Psoas muscle (tissue), 7 donors: Measurements from ENCODE around the gene NUTM2D. TPM values are rescaled to one million over a fixed set of nuclear protein-coding genes. Genes with fewer than 3 reads are reported as not detected.

Source experiments
- polyA plus RNA-seq, 3 donors: library from polyadenylated mRNA; stranded (reverse); fragments of 200-250 nt; gene quantifications; one replicate each; pipeline ENCODE4 v1.2.3, GENCODE V29; 2013
- total RNA-seq, 4 donors: library from RNA; stranded (reverse); fragmentation: NEBNext Ultra II Directional in 2 of 4; extraction: Animal tissue kit (Norgen Biotek cat#: 25700) in 2 of 4; gene quantifications; one replicate each; pipeline versions ENCODE4 v1.2.1 to v1.2.4, GENCODE V29; 2021 to 2023
- donor health status: healthy with polysubstance abuse.
- donor health status: DM: no; HTN: no; CAD: no; lungs with moderate emphysema.
- donor health status: Bipolar disorder and iron deficiency.
- donor health status: healthy.
- donor health status: DM: no; HTN: no; CAD: no.
- donor health status: DM: no; HTN: no; CAD: no.
- donor health status: DM: yes; HTN: yes; CAD: no.

The NUTM2D gene
- total and polyA plus RNA-seq, 7 donors = 0.68 to 9.2 (median 2.4) TPM

Other genes starting within 250 kb of the NUTM2D start
- 1 to 10 TPM in 3 of 4 donors, under 1 TPM in 1; 0.53 to 1.2 (median 1.0) TPM for gene NUTM2A, start 132.3 kb upstream of the NUTM2D start, total RNA-seq
- gene NUTM2A, start 132.3 kb upstream of the NUTM2D start, polyA plus RNA-seq = 1 to 10 TPM in 2 of 3 donors, under 1 TPM in 1; 0.49 to 1.4 (median 1.1) TPM
- 1 to 10 TPM; 3.5 to 5.0 (median 4.2) TPM for gene MINPP1, start 147.1 kb downstream of the NUTM2D start, total RNA-seq
- 1 to 10 TPM; 2.9 to 6.8 (median 4.8) TPM for gene MINPP1, start 147.1 kb downstream of the NUTM2D start, polyA plus RNA-seq